ENCODE measurements around the gene THEMIS. TPM values are rescaled to one million over a fixed set of nuclear protein-coding genes. Genes with fewer than 3 reads are reported as not detected.

THEMIS gene
- total and polyA plus RNA-seq, 10 donors, result 0.80 to 17.8 (median 12.7) TPM

DNA sequence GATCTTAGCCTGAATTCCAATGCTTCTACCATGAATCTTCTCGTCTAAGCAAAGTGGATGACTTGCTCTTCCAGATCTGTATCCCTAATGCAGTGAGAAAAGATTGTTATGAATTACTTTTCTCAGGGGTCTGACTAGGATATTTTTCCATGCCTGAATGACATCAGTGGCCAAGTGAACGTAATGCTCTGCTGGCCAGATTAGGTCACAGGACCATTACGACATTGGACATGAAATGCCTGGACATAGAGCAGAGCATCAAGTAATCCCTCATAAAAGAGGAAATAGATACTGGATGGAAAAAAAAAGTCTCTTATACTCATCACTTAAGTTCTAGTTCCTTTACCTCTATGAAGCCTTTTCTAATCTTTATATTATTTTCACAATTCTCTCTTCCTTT, 12.1 kb upstream of the THEMIS start:
- WGBS, 5 donors, result 45 to 89% (median 55%) methylated on average over 3 of the region's 3 CpGs

DNA sequence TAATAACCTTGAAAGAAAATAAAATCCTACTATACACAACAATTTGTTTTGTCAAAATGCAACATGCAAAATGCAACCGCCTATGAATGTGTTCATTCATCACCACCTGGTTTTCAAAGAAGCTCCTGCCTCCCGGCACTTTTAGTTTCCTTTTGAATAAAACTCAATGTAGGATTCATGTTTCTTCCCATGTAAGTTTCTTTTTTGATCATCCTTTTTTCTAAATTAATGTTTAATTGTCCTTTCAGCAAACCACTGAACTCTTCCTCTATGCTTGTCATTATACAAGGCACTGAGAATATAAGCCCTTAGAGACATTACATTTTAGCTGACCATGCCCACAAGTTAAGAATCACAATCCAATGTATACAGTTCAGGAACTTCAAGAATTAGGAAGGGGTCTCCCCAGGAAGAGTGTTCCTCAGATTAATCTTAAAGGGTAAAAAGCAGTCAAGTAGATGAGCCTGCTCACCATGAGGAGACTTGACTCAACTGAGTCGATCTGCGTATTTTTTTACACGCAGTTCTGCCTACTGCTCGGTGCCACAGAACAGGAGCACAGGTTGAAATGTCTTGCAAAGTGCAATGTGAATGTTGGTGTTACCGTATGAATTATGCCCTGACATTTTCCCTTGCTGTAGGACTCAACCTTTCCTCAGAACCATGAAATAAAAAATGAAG, 7.2 kb upstream of the THEMIS start:
- H3K36me3 ChIP-seq, result no peaks in the 10 kb centered on the region
- H3K27ac ChIP-seq, result peak overlapping the region in 6 of 8 donors; percentile 16 to 56 (median 40)
- H3K4me3 ChIP-seq, result peak overlapping the region in 3 of 8 donors; percentile 2 to 30 (median 5)
- TF ChIP-seq, protein P1, sequence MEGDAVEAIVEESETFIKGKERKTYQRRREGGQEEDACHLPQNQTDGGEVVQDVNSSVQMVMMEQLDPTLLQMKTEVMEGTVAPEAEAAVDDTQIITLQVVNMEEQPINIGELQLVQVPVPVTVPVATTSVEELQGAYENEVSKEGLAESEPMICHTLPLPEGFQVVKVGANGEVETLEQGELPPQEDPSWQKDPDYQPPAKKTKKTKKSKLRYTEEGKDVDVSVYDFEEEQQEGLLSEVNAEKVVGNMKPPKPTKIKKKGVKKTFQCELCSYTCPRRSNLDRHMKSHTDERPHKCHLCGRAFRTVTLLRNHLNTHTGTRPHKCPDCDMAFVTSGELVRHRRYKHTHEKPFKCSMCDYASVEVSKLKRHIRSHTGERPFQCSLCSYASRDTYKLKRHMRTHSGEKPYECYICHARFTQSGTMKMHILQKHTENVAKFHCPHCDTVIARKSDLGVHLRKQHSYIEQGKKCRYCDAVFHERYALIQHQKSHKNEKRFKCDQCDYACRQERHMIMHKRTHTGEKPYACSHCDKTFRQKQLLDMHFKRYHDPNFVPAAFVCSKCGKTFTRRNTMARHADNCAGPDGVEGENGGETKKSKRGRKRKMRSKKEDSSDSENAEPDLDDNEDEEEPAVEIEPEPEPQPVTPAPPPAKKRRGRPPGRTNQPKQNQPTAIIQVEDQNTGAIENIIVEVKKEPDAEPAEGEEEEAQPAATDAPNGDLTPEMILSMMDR (IDR thresholded peaks at IDR 0.05 in 8 of 11, conservative IDR thresholded peaks at IDR 0.05 in 3 of 11), result no peak
- TF ChIP-seq POLR2AphosphoS5 (IDR thresholded peaks at IDR 0.05) (no peak), POLR2A (IDR thresholded peaks at IDR 0.05) (no peak)
- WGBS, 5 donors, result 72 to 87% (median 79%) methylated on average over 7 of the region's 7 CpGs
- peaks cover 0 to 27% (median 12%) of the 10 kb centered on the region in 8 donors for H3K9me3 ChIP-seq
- no peaks in the 10 kb centered on the region for H3K27me3 ChIP-seq (replicated peaks in 1 of 7)
- intact Hi-C loops (cut with DNase I; ENCODE audit: low total_unique reads), result no loop called here
- DNase-seq, result no peak
- H3K4me1 ChIP-seq, result no peaks in the 10 kb centered on the region

More for the DNA sequence above, 12.1 kb upstream of the THEMIS start:
- no peaks in the 10 kb centered on the region for H3K4me1 ChIP-seq
- intact Hi-C loops (cut with DNase I; ENCODE audit: low total_unique reads), result no loop called here
- no peak overlapping the region for H3K4me3 ChIP-seq
- H3K9me3 ChIP-seq, result peaks cover 0 to 15% (median 7%) of the 10 kb centered on the region in 8 donors
- no peak for DNase-seq
- H3K27ac ChIP-seq, result no peak overlapping the region
- TF ChIP-seq POLR2AphosphoS5 (IDR thresholded peaks at IDR 0.05) (no peak), POLR2A (IDR thresholded peaks at IDR 0.05) (no peak)
- TF ChIP-seq, protein P1 (IDR thresholded peaks at IDR 0.05 in 8 of 11, conservative IDR thresholded peaks at IDR 0.05 in 3 of 11), result no peak
- H3K27me3 ChIP-seq (replicated peaks in 1 of 7), result no peaks in the 10 kb centered on the region
- H3K36me3 ChIP-seq, result no peaks in the 10 kb centered on the region

DNA sequence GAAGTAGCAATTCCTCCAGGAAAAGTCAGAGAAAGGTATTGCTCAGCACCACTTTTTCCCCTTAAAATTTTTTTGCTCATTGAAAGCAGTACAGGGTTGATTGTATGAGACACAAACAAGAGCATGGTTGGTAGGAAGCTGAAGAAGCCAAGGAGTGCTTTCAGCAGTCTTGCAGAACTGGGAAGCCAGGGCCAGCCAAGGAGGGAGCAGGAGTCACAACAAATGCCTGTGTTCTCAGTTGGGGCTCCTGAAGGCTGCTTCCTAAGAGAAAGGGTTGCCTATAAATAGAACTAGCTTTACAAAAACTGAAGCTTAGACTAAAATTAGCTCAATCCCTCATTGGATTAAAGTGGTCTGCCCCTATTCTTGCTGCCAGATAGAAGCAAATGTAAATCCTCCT, 3.3 kb upstream of the THEMIS start:
- intact Hi-C loops (cut with DNase I; ENCODE audit: low total_unique reads), result no loop called here
- Histone ChIP-seq H3K36me3 (no peaks in the 10 kb centered on the region), H3K27me3 (replicated peaks in 1 of 7) (no peaks in the 10 kb centered on the region), H3K4me3 (no peak overlapping the region), H3K27ac (peak overlapping the region in 2 of 8 donors; percentile 30 to 69), H3K9me3 (peaks cover 0 to 17% (median 4%) of the 10 kb centered on the region in 8 donors), H3K4me1 (no peaks in the 10 kb centered on the region)
- no peak for DNase-seq
- TF ChIP-seq, protein P1 (IDR thresholded peaks at IDR 0.05 in 8 of 11, conservative IDR thresholded peaks at IDR 0.05 in 3 of 11), result no peak
- TF ChIP-seq POLR2A (IDR thresholded peaks at IDR 0.05), result no peak

DNA sequence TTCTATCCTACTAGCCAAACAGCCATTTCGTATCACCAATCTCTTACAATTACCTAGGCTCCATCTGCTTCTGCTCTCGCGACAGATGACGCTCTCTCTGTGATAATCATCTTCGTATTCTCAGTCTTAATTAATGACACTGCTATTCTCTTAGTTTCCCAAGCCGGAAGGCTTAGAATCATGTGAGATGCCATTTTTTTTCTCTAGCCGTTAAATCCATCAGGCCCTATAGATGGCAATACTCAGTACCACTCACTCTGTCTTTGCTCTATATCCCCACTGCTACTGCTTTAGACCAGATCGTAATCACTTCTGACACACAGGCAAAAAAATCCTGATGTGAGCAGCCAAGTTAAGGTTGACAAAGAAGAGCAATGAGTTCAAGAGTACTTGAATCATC, 2.1 kb upstream of the THEMIS start:
- intact Hi-C loops (cut with DNase I; ENCODE audit: low total_unique reads), result no loop called here
- 88 to 93% (median 91%) methylated on average over 8 of the region's 8 CpGs for WGBS, 5 donors
- no peak for DNase-seq
- Histone ChIP-seq H3K9me3 (peaks cover 0 to 15% (median 2%) of the 10 kb centered on the region in 8 donors), H3K27me3 (replicated peaks in 1 of 7) (no peaks in the 10 kb centered on the region), H3K4me3 (no peak overlapping the region), H3K27ac (peak overlapping the region in 3 of 8 donors; percentile 8 to 69 (median 62)), H3K4me1 (no peaks in the 10 kb centered on the region), H3K36me3 (no peaks in the 10 kb centered on the region)
- TF ChIP-seq POLR2A (IDR thresholded peaks at IDR 0.05) (no peak), POLR2AphosphoS5 (IDR thresholded peaks at IDR 0.05) (no peak)
- TF ChIP-seq, protein P1 (IDR thresholded peaks at IDR 0.05 in 8 of 11, conservative IDR thresholded peaks at IDR 0.05 in 3 of 11), result no peak

Measured in spleen (tissue), 11 donors.